Stimulated activated CD4-positive, alpha-beta T cell treated with anti-CD3 and anti-CD28 coated beads, Interleukin-4, amount 100 ng/mL, for 4 hours (primary cell): Measurements from ENCODE around the gene SPTB.

ENCODE experiments used
- DNase-seq, 2 experiments: peaks; one replicate each; pipeline ENCODE4 v3.0.0-alpha.2; 2020

The SPTB gene

DNA sequence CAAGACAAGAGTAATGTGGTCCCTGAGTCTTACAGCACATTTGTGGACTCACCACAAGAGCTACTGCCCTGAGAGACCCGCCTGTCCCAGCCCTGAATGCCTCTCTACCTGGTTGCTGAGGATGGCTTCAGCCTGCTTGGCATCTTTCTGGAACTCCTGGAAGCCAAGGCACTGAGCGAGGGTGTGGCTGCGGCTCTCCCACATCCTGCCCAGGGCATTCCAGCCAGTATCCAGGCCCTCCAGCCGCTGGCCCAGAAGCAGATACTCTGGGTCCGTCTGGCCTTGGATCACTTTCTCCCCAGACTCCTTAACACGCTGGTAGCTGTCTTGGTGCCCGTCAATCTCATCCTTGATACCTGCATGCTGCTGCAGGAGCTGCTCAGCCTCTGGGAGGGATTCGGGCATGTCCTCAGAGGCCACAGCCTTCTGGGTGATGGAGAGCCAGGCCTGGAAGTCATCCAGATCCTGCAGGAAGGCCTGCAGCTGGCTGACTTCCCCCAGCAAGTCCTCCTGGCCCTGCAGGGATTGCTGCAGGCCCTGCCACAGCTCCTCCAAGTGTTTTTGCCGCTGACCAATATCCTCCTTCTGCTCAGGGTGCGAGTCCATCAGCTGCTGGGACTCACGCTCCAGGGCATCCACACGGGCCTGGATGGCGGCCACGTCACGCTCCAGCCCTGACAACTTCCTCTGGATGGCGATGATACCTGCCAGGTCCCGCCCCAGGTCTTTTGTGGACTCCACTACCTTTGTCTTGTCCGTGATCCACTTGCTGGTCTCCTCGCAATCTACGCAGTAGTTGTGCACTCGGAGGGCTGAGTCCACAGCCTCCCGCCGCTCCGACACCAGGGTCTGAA lies 93.2 kb downstream of the SPTB start:
- no peak for DNase-seq

DNA sequence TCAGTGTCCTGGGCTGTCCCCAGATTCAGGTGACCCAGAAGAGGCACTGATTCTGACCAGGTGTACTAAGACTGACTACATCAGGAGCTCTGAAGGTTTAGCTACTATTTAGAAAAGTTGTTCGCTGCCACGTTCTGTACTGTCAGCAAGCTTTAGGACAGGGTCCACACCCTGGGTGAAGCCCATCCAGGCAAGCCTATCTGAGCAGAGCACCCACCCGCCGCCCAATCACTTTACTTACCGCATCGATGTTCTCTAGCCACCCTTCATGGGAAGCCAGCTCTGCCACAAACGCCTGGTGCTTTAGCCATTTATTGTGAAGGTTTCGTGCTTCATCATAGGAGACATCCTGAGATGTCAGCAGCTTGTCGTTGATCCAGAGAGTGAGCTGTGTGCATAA lies 95.7 kb downstream of the SPTB start:
- no peak for DNase-seq

DNA sequence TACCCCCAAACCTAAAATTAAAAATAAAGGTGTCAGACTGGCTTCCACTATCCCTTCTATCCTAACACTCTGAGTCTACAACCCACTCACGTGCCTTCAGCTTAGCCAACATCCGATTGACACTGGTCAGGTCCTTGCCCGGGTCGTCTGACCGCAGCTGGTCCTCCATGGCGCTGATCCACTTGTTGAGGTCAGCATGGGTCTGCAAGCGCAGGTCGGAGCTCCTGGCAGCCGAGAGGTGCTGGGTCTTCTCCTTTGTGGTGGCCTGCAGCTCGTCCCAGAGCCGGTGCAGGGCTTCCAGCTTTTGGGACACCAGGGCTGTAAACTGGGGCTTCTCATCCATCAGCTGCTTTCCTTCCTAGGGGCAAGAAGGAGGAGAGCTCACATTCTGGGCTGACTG lies 97.5 kb downstream of the SPTB start:
- DNase-seq = no peak

GRCh38 chr14:64779472-64779871 lies 100.2 kb downstream of the SPTB start:
- DNase-seq = no peak

DNA sequence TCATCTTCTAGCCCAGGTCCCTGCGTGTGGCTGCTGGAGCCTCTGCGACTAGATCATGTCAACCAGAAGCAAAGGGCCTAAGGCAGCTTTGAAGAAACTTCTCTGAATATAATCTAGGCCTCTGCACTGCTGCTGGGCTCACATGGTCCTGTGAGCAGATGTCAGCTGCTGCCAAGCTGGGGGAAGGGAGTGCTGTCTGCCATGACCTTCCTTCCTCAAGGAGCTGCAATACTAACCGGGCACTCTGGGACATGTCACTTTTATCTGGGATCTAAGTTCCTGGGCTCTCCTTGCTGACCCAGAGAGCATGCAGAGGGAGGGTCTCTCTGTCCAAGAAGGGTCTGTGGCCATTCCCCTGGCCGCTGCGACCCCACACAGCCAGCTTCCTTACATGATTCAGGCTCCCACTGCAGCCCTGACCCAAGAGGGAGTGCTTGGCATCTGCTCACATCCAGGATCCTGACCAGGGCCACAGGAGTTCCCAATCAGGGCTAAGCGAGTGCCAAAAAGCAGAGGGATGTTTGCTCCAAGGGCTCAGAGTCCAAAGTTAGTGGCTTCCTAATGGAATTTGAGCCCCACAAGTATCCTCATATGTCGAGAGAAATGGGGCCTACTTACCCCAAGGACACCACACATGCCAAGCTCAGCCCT lies 101.5 kb downstream of the SPTB start:
- DNase-seq = no peak

DNA sequence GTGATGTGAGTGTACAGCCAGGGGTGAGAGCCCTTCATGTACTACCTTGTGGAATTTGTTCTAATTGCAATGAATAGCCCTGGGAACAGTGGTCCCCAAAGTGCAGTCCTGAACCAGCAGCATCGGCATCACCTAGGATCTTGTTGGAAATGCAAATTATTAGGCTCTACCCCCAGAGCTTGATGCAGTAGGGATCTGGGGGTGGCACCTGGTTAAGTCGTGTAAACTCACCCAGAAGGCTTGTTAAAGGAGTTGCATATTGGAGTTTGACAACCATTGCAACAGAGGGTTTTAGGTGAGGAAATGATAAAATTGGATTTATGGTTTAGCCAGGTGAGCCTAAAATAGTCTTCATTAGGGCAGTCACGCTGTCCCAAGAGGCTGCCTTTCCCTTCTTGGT lies 102.2 kb downstream of the SPTB start:
- no peak for DNase-seq

- no peak for DNase-seq
Measured at GRCh38 chr14:64775081-64775777, 104.5 kb downstream of the SPTB start.

- no peak for DNase-seq
Measured at GRCh38 chr14:64774272-64774671, 105.4 kb downstream of the SPTB start.

DNA sequence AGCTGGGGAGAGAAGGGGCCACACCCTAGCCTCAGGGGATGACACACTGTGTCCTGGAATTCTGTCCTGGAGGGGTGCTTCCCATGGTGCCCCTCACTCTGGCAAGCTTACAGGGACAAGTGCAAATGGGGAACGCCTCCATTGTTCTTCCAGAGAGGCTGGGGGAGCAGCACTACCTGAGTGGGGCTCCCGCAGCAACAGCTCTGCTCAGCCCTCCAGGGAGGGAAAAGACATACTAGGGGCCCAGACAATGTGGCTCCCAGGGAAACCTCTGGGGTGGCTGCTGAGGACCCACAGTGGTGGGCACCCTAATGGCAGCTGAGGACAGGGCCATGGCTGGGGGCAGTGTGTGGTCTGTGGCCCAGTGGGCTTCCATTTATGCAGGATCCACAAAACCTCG lies 106.1 kb downstream of the SPTB start:
- no peak for DNase-seq

GRCh38 chr14:64773046-64773445 lies 106.7 kb downstream of the SPTB start:
- DNase-seq = no peak

- DNase-seq = no peak
Measured at GRCh38 chr14:64772397-64772950, 107.2 kb downstream of the SPTB start.

DNA sequence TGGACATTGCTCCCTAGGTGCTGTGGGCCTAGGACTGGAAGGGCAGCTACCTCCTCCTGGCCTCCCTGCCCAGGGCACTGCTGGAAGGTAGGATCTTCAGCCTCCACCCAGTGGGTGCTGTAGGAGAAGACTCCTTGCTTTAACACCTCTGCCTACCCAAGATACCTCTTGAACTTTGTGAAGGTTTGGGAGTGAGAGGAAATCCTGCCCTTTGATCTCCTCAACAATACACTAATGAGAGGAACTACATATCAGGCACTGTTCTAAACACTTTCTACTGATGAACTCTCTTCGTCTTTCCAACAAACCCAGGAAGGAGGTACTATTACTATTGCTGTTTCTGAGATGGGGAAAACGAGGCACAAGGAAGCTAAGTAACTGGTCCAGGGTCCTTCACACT lies 108.5 kb downstream of the SPTB start:
- DNase-seq = no peak

DNA sequence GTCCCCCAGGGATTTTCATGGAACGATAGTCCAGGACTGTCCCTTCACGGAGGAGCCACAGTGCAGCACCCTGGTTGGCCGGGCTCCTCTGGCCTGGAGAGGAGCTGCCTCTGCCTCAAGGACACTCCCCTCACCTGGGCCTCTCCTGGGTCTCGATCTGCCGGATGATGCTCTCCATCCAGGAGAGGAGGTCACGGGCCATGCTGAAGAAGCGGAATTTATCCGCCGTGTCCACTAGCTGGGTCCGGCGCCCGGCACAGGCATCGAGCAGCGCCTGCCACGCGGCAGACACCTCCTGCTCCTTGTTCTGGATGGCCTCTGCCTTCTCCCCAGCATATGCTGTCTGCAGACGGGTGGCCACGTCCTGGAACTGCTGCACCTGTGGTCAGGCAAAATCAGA lies 109.0 kb downstream of the SPTB start:
- no peak for DNase-seq

GRCh38 chr14:64769096-64770020 lies 110.3 kb downstream of the SPTB start:
- DNase-seq = no peak

GRCh38 chr14:64768401-64769095 lies 111.2 kb downstream of the SPTB start:
- no peak for DNase-seq

GRCh38 chr14:64767215-64767964 lies 112.3 kb downstream of the SPTB start:
- no peak for DNase-seq

- no peak for DNase-seq
Measured at GRCh38 chr14:64766430-64767151, 113.1 kb downstream of the SPTB start.

GRCh38 chr14:64765740-64766302 lies 113.9 kb downstream of the SPTB start:
- DNase-seq = peak in 1 of 2 experiments; percentile 25

DNA sequence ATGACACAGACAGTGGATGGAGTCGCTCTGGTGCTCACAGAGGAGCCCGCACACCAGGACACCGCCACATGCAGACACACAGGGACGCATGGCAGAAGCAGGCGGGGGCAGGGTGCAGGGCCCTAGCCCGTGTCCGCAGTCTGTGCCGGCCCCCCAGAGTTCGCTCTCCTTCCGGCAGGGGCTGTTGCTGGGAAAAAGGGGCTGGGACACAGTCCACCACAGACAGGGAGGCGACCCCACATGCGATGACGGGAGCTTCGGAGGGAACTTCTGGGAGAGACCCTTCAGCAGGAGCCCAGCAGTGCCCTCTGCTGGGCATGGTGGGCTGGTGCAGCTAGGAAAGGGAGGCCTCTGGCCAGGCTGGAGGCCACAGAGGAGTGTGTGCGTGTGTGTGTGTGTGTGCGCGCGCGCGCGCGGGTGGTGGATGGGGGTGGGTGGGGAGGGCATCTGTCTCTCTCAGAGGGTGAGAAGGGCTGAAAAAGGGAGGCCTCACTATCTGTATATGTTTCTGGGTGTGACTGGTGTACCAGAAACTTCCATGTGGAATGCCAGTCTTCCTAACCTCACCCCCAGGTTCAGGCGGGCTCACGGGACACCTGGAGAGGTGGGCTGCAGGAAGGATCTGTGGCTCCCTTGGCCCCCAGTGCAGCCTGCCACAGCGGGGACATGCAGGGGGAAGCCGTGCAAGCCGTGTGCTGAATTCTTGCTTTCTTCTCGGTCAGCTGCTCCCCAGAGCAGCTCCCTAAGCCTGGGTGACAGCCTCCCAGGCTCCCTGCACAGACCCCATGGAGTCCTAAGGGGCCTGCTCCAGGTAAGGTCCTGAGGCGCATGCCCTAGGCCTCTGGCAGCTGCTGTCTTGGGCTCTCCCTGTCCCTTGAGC lies 114.8 kb downstream of the SPTB start:
- DNase-seq = peak; percentile 46 to 56
